HG02610 (cell line): ENCODE measurements around the gene TDRD1.

Experiments
- ATAC-seq: cut with Tn5 transposase; IDR thresholded peaks from one replicate; pipeline ENCODE4 v1.9.1; 2021; ENCODE audit warnings: mild to moderate bottlenecking, moderate library complexity; ENCODE audit not compliant: unreplicated experiment

Gene TDRD1

GRCh38 chr10:114233482-114233881 lies 54.3 kb downstream of the TDRD1 start:
- ATAC-seq, result no peak

GRCh38 chr10:114234132-114234531 lies 55.0 kb downstream of the TDRD1 start:
- no peak for ATAC-seq

- no peak for ATAC-seq
These were observed 60.2 kb downstream of the TDRD1 start, which contains the start of gene VWA2 for GRCh38 chr10:114239117-114239993. TSS of gene VWA2 (plus strand) at chr10:114239254. CDS start at chr10:114248714, 9,460 bp downstream.

- ATAC-seq, result no peak
These were observed 60.8 kb downstream of the TDRD1 start for GRCh38 chr10:114239994-114240345.

- ATAC-seq, result no peak
These were observed 63.1 kb downstream of the TDRD1 start for GRCh38 chr10:114242235-114242634.

GRCh38 chr10:114243661-114244060 lies 64.5 kb downstream of the TDRD1 start:
- ATAC-seq, result no peak

GRCh38 chr10:114244126-114244525 lies 65.0 kb downstream of the TDRD1 start:
- no peak for ATAC-seq

- ATAC-seq, result no peak
These were observed 66.1 kb downstream of the TDRD1 start for GRCh38 chr10:114245121-114245791.

GRCh38 chr10:114246679-114247305 lies 67.6 kb downstream of the TDRD1 start:
- ATAC-seq, result no peak

GRCh38 chr10:114250236-114250635 lies 71.1 kb downstream of the TDRD1 start:
- ATAC-seq, result no peak

GRCh38 chr10:114250716-114251115 lies 71.6 kb downstream of the TDRD1 start:
- ATAC-seq, result no peak

GRCh38 chr10:114252092-114252491 lies 72.9 kb downstream of the TDRD1 start:
- ATAC-seq, result no peak

- ATAC-seq, result no peak
These were observed 73.7 kb downstream of the TDRD1 start for GRCh38 chr10:114252883-114253282.

GRCh38 chr10:114255227-114255626 lies 76.1 kb downstream of the TDRD1 start:
- no peak for ATAC-seq

GRCh38 chr10:114256008-114256765 lies 77.0 kb downstream of the TDRD1 start:
- no peak for ATAC-seq

GRCh38 chr10:114256822-114257221 lies 77.7 kb downstream of the TDRD1 start:
- ATAC-seq, result no peak

- ATAC-seq, result no peak
These were observed 78.3 kb downstream of the TDRD1 start for GRCh38 chr10:114257498-114257897.

GRCh38 chr10:114258274-114258840 lies 79.2 kb downstream of the TDRD1 start:
- no peak for ATAC-seq

GRCh38 chr10:114259824-114260223 lies 80.7 kb downstream of the TDRD1 start:
- no peak for ATAC-seq

GRCh38 chr10:114260366-114260765 lies 81.2 kb downstream of the TDRD1 start:
- no peak for ATAC-seq

GRCh38 chr10:114261076-114261475 lies 81.9 kb downstream of the TDRD1 start:
- ATAC-seq, result peak; percentile 67
